ENCODE data around the gene LARGE2. TPM values are rescaled to one million over a fixed set of nuclear protein-coding genes. Genes with fewer than 3 reads are reported as not detected.

Gene LARGE2
- total and polyA plus RNA-seq, 2 donors (not counting 3 experiments of a cell fraction or from before 2014, with no cell fraction given), result 0.06 TPM; not detected in 1

DNA sequence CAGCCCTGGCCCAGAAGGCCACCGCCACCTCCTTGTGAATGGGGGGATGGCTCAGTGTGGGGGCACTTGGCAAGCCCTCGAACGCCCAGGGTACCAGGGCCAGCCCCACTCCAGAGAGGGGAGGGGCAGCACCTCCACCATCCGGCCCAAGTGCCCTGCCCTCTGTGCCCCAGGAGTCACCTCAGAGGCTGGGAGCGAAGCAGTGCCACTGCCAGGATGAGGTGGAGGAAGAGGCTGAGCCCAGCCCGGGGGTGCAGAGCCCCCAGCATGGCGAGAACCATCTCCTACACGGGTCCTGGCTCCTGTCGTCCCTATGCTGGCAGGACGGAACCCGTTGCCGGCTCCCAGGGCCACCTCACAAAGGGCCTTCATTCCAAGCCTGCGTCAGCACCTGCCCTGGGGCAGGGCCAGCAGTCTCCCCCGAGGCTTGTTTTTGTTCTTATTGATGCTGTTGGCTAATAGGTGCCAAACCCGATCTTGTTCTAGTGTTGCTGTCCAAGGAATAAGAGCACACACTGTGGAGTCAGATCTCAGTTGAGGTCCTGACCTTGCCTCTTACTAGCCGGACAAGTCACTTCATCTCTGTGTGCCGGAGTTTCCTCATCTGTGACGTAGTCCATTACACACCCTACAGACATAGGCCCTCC is 15.4 kb upstream of the LARGE2 start, which contains the start of gene FREY1:
Gene FREY1, minus strand, starts transcription at position 307 of the 647 bp plus-strand sequence. Its CDS starts 26 bp downstream, at position 281.
- H4K20me1 ChIP-seq (replicated peaks; ENCODE audit: control insufficient read depth, extremely low read depth, insufficient read depth, low read length), result no peaks in the 10 kb centered on the region
- H3K36me3 ChIP-seq (ENCODE audit: control insufficient read depth in 2 of 2, extremely low read depth in 1 of 2, insufficient read depth in 2 of 2, low read length in 2 of 2), result peaks cover 0 to 23% of the 10 kb centered on the region in 2 experiments
- POLR2A ChIA-PET, result interaction anchor here (1.5 kb wide), 1 partner anchor 11 kb away, joined by 3 read pairs; the partner anchor contains the start of gene PEX16
- intact Hi-C loops (cut with micrococcal nuclease) (no loop called here), dilution Hi-C loops (cut with MboI; ENCODE audit: extremely low pct_ligation_motif_present, low sequenced_read_pairs) (no loop called here)
- no peaks in the 10 kb centered on the region for H3K9me3 ChIP-seq (replicated peaks; ENCODE audit: control insufficient read depth, insufficient read depth, low read length)
- no peak within 1 kb of the TSS for H3K4me3 ChIP-seq (replicated peaks in 1 of 3; ENCODE audit: insufficient read depth in 1 of 3, low read depth in 1 of 3, low read length in 3 of 3)
- H2AFZ ChIP-seq (ENCODE audit: low read depth, low read length), result no peak within 1 kb of the TSS
- TF ChIP-seq POLR2A (IDR thresholded peaks at IDR 0.05; ENCODE audit: low read depth, low read length) (peak; percentile 19), MYC (IDR thresholded peaks at IDR 0.05; ENCODE audit: low read depth, low read length) (no peak), GATA2 (IDR thresholded peaks at IDR 0.05; ENCODE audit: insufficient read depth, insufficient read length, low read depth, low read length) (no peak), JUN (IDR thresholded peaks at IDR 0.05; ENCODE audit: borderline replicate concordance, insufficient read depth, insufficient read length, low read depth) (no peak), POLR2AphosphoS5 (IDR thresholded peaks at IDR 0.05; ENCODE audit: insufficient read depth, low read depth, low read length) (peak; percentile 11)
- TF ChIP-seq, protein P1, sequence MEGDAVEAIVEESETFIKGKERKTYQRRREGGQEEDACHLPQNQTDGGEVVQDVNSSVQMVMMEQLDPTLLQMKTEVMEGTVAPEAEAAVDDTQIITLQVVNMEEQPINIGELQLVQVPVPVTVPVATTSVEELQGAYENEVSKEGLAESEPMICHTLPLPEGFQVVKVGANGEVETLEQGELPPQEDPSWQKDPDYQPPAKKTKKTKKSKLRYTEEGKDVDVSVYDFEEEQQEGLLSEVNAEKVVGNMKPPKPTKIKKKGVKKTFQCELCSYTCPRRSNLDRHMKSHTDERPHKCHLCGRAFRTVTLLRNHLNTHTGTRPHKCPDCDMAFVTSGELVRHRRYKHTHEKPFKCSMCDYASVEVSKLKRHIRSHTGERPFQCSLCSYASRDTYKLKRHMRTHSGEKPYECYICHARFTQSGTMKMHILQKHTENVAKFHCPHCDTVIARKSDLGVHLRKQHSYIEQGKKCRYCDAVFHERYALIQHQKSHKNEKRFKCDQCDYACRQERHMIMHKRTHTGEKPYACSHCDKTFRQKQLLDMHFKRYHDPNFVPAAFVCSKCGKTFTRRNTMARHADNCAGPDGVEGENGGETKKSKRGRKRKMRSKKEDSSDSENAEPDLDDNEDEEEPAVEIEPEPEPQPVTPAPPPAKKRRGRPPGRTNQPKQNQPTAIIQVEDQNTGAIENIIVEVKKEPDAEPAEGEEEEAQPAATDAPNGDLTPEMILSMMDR (IDR thresholded peaks at IDR 0.05; ENCODE audit: extremely low read depth in 1 of 2, insufficient read depth in 1 of 2, low read depth in 1 of 2, low read length in 2 of 2), result no peak
- TF ChIP-seq, protein P2, sequence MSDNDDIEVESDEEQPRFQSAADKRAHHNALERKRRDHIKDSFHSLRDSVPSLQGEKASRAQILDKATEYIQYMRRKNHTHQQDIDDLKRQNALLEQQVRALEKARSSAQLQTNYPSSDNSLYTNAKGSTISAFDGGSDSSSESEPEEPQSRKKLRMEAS (IDR thresholded peaks at IDR 0.05; ENCODE audit: insufficient read depth, insufficient read length), result no peak
- FAIRE-seq (no peak), DNase-seq (ENCODE audit: low read depth, low spot score) (no peak)
- H3K4me1 ChIP-seq (ENCODE audit: control insufficient read depth, extremely low read depth, insufficient read depth, low read length), result no peaks in the 10 kb centered on the region
- H3K27ac ChIP-seq (ENCODE audit: insufficient read depth, low read depth, low read length), result no peak within 1 kb of the TSS
- no peak within 1 kb of the TSS for H3K9ac ChIP-seq (replicated peaks; ENCODE audit: extremely low read depth, insufficient read depth, low read length)
- H3K27me3 ChIP-seq (ENCODE audit: control insufficient read depth in 2 of 2, insufficient read depth in 2 of 2, low read length in 2 of 2), result no peaks in the 10 kb centered on the region
- H3K9me1 ChIP-seq (replicated peaks; ENCODE audit: control insufficient read depth, extremely low read depth, insufficient read depth, low read length), result no peaks in the 10 kb centered on the region
- no peaks in the 10 kb centered on the region for H3K79me2 ChIP-seq (ENCODE audit: control insufficient read depth, insufficient read depth, low read length)
- no TSS peak for BruUV-seq (replicated peaks)
- CTCF ChIA-PET, result no interaction called here
- no peak within 1 kb of the TSS for H3K4me2 ChIP-seq (ENCODE audit: insufficient read depth, low read length)

Data from endothelial cell of umbilical vein (primary cell).